Astrocyte (in vitro differentiated cells and primary cell): ENCODE data around the gene C1orf105. TPM values are rescaled to one million over a fixed set of nuclear protein-coding genes. Genes with fewer than 3 reads are reported as not detected.

Experiments
- DNase-seq: peaks from one replicate; pipeline ENCODE4 v3.0.0-alpha.2; 2010; ENCODE audit warnings: low read depth
- FAIRE-seq: peaks from 2 replicates; lab custom pipeline; 2011; peaks lifted over from hg19 to GRCh38; lab: Jason Lieb, UNC
- H2AFZ ChIP-seq: 2 replicates; pipeline ENCODE4 v1.6.0; 2012; ENCODE audit warnings: low read depth, low read length, inconsistent platforms
- H3K27ac ChIP-seq: 2 replicates; pipeline ENCODE4 v1.5.1; 2011; ENCODE audit warnings: low read depth, low read length, inconsistent platforms
- H3K27me3 ChIP-seq: 2 replicates; pipeline ENCODE4 v1.6.0; 2011; ENCODE audit warnings: low read length, inconsistent platforms; ENCODE audit not compliant: insufficient read depth
- H3K36me3 ChIP-seq: 2 replicates; pipeline ENCODE4 v1.5.1; 2011; ENCODE audit warnings: low read length, inconsistent platforms; ENCODE audit not compliant: insufficient read depth
- H3K4me1 ChIP-seq: 2 replicates; pipeline ENCODE4 v1.5.1; 2011; ENCODE audit warnings: low read length, inconsistent platforms; ENCODE audit not compliant: insufficient read depth
- H3K4me2 ChIP-seq: 2 replicates; pipeline ENCODE4 v1.6.0; 2012; ENCODE audit warnings: low read length, inconsistent platforms
- H3K4me3 ChIP-seq: 2 replicates; pipeline ENCODE4 v1.5.1; 2011; ENCODE audit warnings: low read depth, mild to moderate bottlenecking, low read length, inconsistent platforms; ENCODE audit not compliant: insufficient read depth
- H3K79me2 ChIP-seq: 2 replicates; pipeline ENCODE4 v1.6.0; 2012; ENCODE audit warnings: mild to moderate bottlenecking, low read length, inconsistent platforms; ENCODE audit not compliant: insufficient read depth
- H3K9ac ChIP-seq: 2 replicates; pipeline ENCODE4 v1.6.0; 2012; ENCODE audit warnings: mild to moderate bottlenecking, low read length, inconsistent platforms
- H3K9me3 ChIP-seq: 2 replicates; pipeline ENCODE4 v1.5.1; 2012; ENCODE audit warnings: low read depth, mild to moderate bottlenecking, low read length, inconsistent platforms; ENCODE audit not compliant: insufficient read depth
- H4K20me1 ChIP-seq: 2 replicates; pipeline ENCODE4 v1.6.0; 2012; ENCODE audit warnings: low read length, inconsistent platforms; ENCODE audit not compliant: insufficient read depth
- H3K27ac Mint-ChIP-seq: one replicate; pipeline ENCODE4 v1.8.0; 2021; ENCODE audit warnings: mild to moderate bottlenecking, mixed read lengths; ENCODE audit not compliant: unreplicated experiment
- H3K27me3 Mint-ChIP-seq: one replicate; pipeline ENCODE4 v1.8.0; 2021; ENCODE audit warnings: low read depth, mixed read lengths; ENCODE audit not compliant: unreplicated experiment
- H3K36me3 Mint-ChIP-seq: one replicate; pipeline ENCODE4 v1.8.0; 2021; ENCODE audit warnings: low read depth, mixed read lengths; ENCODE audit not compliant: unreplicated experiment
- H3K4me1 Mint-ChIP-seq: one replicate; pipeline ENCODE4 v1.8.0; 2021; ENCODE audit warnings: low read depth, mixed read lengths; ENCODE audit not compliant: unreplicated experiment
- H3K4me3 Mint-ChIP-seq: one replicate; pipeline ENCODE4 v1.8.0; 2021; ENCODE audit warnings: mild to moderate bottlenecking, moderate library complexity, mixed read lengths; ENCODE audit not compliant: unreplicated experiment
- H3K9me3 Mint-ChIP-seq: one replicate; pipeline ENCODE4 v1.8.0; 2021; ENCODE audit warnings: mild to moderate bottlenecking, mixed read lengths; ENCODE audit not compliant: unreplicated experiment
- EZH2 ChIP-seq: IDR thresholded peaks from 2 replicates; pipeline ENCODE4 v1.6.1; 2012; ENCODE audit warnings: mild to moderate bottlenecking, low read length, inconsistent platforms; ENCODE audit not compliant: insufficient read depth
- total RNA-seq: library from RNA; stranded (reverse); gene quantifications from 2 replicates; pipeline ENCODE4 v1.2.1, GENCODE V29; 2021
- TF ChIP-seq, protein P1 (sequence below): IDR thresholded peaks from 2 replicates; pipeline ENCODE4 v1.5.1; 2011; ENCODE audit warnings: low read depth, mild to moderate bottlenecking, inconsistent platforms, low read length, moderate library complexity; ENCODE audit not compliant: insufficient read depth

The C1orf105 gene
- total RNA-seq, 1 donor from 2014 or later: not detected

DNA sequence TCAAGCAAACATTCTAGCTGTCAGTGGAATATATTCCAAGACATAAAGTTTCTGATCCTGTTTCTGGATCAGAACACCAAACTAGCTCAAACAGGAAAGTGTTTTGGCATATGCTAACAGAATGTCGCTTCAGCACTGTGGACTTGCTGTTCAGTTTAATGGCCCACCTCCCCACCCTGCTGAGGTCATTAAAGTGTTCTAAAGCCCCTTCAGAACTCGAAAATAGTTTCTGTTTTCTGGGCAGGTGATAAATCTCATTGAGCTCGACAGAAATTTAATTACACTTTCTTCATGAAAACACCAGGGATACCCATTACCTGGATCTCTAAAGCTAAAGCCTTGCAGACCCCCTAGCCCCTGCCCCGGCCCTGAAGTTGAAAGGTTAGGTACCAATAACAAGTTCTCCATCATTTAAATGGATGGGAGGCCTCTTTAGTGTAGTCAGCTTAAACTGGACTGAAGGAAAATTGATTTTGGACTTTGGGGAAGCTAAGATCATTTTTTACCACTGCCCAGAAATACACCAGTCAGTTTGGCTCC, 3.9 kb upstream of the C1orf105 start:
- Histone ChIP-seq H3K4me2 (no peak overlapping the region), H3K36me3 (no peaks in the 10 kb centered on the region), H3K4me3 (no peak overlapping the region), H2AFZ (no peak overlapping the region), H3K9me3 (no peaks in the 10 kb centered on the region), H3K79me2 (no peaks in the 10 kb centered on the region), H3K27ac (no peak overlapping the region), H3K4me1 (peaks cover 3% of the 10 kb centered on the region), H4K20me1 (no peaks in the 10 kb centered on the region), H3K27me3 (no peaks in the 10 kb centered on the region), H3K9ac (no peak overlapping the region)
- TF ChIP-seq, protein P1, sequence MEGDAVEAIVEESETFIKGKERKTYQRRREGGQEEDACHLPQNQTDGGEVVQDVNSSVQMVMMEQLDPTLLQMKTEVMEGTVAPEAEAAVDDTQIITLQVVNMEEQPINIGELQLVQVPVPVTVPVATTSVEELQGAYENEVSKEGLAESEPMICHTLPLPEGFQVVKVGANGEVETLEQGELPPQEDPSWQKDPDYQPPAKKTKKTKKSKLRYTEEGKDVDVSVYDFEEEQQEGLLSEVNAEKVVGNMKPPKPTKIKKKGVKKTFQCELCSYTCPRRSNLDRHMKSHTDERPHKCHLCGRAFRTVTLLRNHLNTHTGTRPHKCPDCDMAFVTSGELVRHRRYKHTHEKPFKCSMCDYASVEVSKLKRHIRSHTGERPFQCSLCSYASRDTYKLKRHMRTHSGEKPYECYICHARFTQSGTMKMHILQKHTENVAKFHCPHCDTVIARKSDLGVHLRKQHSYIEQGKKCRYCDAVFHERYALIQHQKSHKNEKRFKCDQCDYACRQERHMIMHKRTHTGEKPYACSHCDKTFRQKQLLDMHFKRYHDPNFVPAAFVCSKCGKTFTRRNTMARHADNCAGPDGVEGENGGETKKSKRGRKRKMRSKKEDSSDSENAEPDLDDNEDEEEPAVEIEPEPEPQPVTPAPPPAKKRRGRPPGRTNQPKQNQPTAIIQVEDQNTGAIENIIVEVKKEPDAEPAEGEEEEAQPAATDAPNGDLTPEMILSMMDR: no peak
- TF ChIP-seq EZH2: no peak
- Mint-ChIP-seq H3K4me3 (no peak overlapping the region), H3K4me1 (peaks cover 25% of the 10 kb centered on the region), H3K27me3 (no peaks in the 10 kb centered on the region), H3K36me3 (peaks cover 4% of the 10 kb centered on the region), H3K27ac (no peak overlapping the region), H3K9me3 (no peaks in the 10 kb centered on the region)
- FAIRE-seq (no peak), DNase-seq (no peak)

DNA sequence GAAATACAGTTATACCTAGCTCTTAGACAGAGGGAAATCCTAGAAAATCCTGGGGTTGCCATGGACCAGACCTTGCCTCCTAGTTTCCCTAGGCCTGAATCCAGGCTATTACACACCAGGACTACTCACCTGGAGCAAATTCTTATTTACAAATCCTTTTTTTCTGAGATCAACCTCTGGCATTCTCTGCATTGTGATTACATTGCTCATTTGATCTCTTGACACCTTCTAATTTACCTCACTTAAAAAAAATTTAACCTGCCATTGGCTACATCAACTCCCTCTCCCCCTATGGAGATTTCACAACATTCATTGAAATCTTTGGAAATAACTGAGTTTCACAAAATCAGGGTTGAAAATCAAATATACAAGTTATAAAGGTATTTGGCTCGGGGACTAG, 2.9 kb upstream of the C1orf105 start:
- Mint-ChIP-seq H3K4me1 (peaks cover 21% of the 10 kb centered on the region), H3K36me3 (peaks cover 4% of the 10 kb centered on the region), H3K4me3 (no peak overlapping the region), H3K9me3 (no peaks in the 10 kb centered on the region), H3K27ac (peak overlapping the region; percentile 22), H3K27me3 (no peaks in the 10 kb centered on the region)
- Histone ChIP-seq H3K4me2 (no peak overlapping the region), H3K27ac (no peak overlapping the region), H3K79me2 (no peaks in the 10 kb centered on the region), H4K20me1 (no peaks in the 10 kb centered on the region), H3K36me3 (no peaks in the 10 kb centered on the region), H3K27me3 (no peaks in the 10 kb centered on the region), H3K4me1 (peaks cover 3% of the 10 kb centered on the region), H3K4me3 (no peak overlapping the region), H3K9me3 (no peaks in the 10 kb centered on the region), H2AFZ (no peak overlapping the region), H3K9ac (no peak overlapping the region)
- DNase-seq: no peak
- FAIRE-seq: no peak
- TF ChIP-seq, protein P1: no peak
- no peak for TF ChIP-seq EZH2

DNA sequence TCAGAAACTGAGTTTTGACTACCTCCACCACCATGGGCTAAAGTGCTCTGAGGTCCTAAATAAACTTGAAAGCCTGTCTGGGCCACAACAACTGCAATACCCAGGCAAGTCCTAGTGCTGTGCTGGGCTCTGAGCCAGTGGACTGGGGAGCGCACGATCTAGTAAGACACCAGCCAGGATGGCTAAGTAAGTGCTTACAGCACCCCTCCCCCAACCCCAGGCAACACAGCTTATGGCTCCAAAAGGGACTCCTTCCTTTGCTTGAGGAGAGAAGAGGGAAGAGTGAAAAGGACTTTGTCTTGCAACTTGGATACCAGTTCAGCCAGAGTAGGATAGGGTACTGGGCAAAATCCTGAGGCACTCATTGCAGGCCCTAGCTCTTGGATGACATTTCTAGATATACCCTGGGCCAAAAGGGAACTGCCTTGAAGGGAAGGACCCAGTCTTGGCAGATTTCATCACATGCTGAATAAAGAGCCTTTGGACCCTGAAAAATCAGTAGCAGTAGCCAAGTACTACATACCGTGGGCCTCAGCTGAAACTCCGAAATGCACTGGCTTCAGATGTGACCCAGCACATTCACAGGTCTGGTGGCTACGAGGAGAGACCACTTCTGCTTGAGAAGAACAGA, 1.6 kb downstream of the C1orf105 start:
- Histone ChIP-seq H3K4me2 (no peak overlapping the region), H3K27me3 (no peaks in the 10 kb centered on the region), H3K9ac (no peak overlapping the region), H3K9me3 (no peaks in the 10 kb centered on the region), H4K20me1 (no peaks in the 10 kb centered on the region), H3K36me3 (no peaks in the 10 kb centered on the region), H3K4me3 (no peak overlapping the region), H3K4me1 (peaks cover 3% of the 10 kb centered on the region), H2AFZ (no peak overlapping the region), H3K27ac (no peak overlapping the region), H3K79me2 (no peaks in the 10 kb centered on the region)
- H3K36me3 Mint-ChIP-seq: no peaks in the 10 kb centered on the region
- FAIRE-seq: no peak
- H3K9me3 Mint-ChIP-seq: no peaks in the 10 kb centered on the region
- DNase-seq: no peak
- no peak overlapping the region for H3K4me3 Mint-ChIP-seq
- H3K27me3 Mint-ChIP-seq: no peaks in the 10 kb centered on the region
- H3K27ac Mint-ChIP-seq: no peak overlapping the region
- H3K4me1 Mint-ChIP-seq: peaks cover 10% of the 10 kb centered on the region
- TF ChIP-seq, protein P1: no peak
- no peak for TF ChIP-seq EZH2
